DND-41 (cell line): ENCODE measurements around the gene TWIST2.

Experiments
- ATAC-seq: fragments of 200-7000 bp; cut with Tn5 transposase; 3 replicates; pipeline ENCODE4 v1.9.1; 2021; ENCODE audit warnings: low read depth; ENCODE audit not compliant: insufficient read depth
- DNase-seq: peaks from one replicate; pipeline ENCODE4 v3.0.0-alpha.2; 2020
- H2AFZ ChIP-seq: 2 replicates; pipeline ENCODE4 v1.6.0; 2012; ENCODE audit warnings: low read depth, low read length
- H3K27ac ChIP-seq: 2 replicates; pipeline ENCODE4 v1.5.1; 2012; ENCODE audit warnings: low read length, inconsistent platforms
- H3K27me3 ChIP-seq: fragments of 200-600 bp; sonication (generic); 2 replicates; pipeline ENCODE4 v1.6.0; 2012; ENCODE audit warnings: low read length, mild to moderate bottlenecking, inconsistent platforms; ENCODE audit not compliant: insufficient read depth, poor library complexity
- H3K36me3 ChIP-seq: 2 replicates; pipeline ENCODE4 v1.5.1; 2012; ENCODE audit warnings: low read length, inconsistent platforms; ENCODE audit not compliant: insufficient read depth
- H3K4me1 ChIP-seq: 2 replicates; pipeline ENCODE4 v1.5.1; 2012; ENCODE audit warnings: mild to moderate bottlenecking, low read length; ENCODE audit not compliant: insufficient read depth
- H3K4me2 ChIP-seq: 2 replicates; pipeline ENCODE4 v1.6.0; 2012; ENCODE audit warnings: mild to moderate bottlenecking, moderate library complexity, low read length, inconsistent platforms; ENCODE audit not compliant: insufficient read depth
- H3K4me3 ChIP-seq, 2 experiments: fragments of 200-600 bp in 1 of 2; shearing (Covaris generic) in 1 of 2; 2 replicates each; pipeline ENCODE4 v1.5.1; 2012 to 2016; ENCODE audit warnings: inconsistent platforms in 2 of 2, low read length in 2 of 2, mild to moderate bottlenecking in 2 of 2, low read depth in 1 of 2, moderate library complexity in 1 of 2
- H3K79me2 ChIP-seq: 2 replicates; pipeline ENCODE4 v1.6.0; 2012; ENCODE audit warnings: low read length, inconsistent platforms; ENCODE audit not compliant: insufficient read depth
- H3K9ac ChIP-seq: 2 replicates; pipeline ENCODE4 v1.6.0; 2012; ENCODE audit warnings: low read depth, mild to moderate bottlenecking, inconsistent platforms, low read length, moderate library complexity
- H3K9me3 ChIP-seq: 2 replicates; pipeline ENCODE4 v1.5.1; 2012; ENCODE audit warnings: low read length, moderate library complexity, mild to moderate bottlenecking, inconsistent platforms; ENCODE audit not compliant: insufficient read depth, severe bottlenecking
- H4K20me1 ChIP-seq: 2 replicates; pipeline ENCODE4 v1.6.0; 2012; ENCODE audit warnings: low read length; ENCODE audit not compliant: insufficient read depth
- CTCF ChIP-seq: IDR thresholded peaks from 2 replicates; pipeline ENCODE4 v1.5.1; 2012; ENCODE audit warnings: borderline replicate concordance, low read length, moderate library complexity, mild to moderate bottlenecking; ENCODE audit not compliant: poor library complexity, severe bottlenecking; ENCODE audit errors: extremely low read depth
- EZH2 ChIP-seq: IDR thresholded peaks from 3 replicates; pipeline ENCODE4 v1.6.1; 2012; ENCODE audit warnings: borderline replicate concordance, low read depth, mild to moderate bottlenecking, moderate library complexity, low read length, inconsistent platforms; ENCODE audit not compliant: severe bottlenecking

TWIST2 gene

GRCh38 chr2:238887616-238888015 lies 39.7 kb downstream of the TWIST2 start:
- Histone ChIP-seq H3K27me3 (peaks cover 23% of the 10 kb centered on the region), H3K79me2 (no peaks in the 10 kb centered on the region), H3K4me1 (no peaks in the 10 kb centered on the region), H2AFZ (no peak overlapping the region), H3K27ac (no peak overlapping the region), H3K9me3 (no peaks in the 10 kb centered on the region), H3K4me2 (no peak overlapping the region), H3K36me3 (no peaks in the 10 kb centered on the region), H4K20me1 (no peaks in the 10 kb centered on the region; the same call in 1 of the 2 replicates), H3K4me3 (no peak overlapping the region), H3K9ac (no peak overlapping the region)
- ATAC-seq, result no peak
- no peak for TF ChIP-seq EZH2
- TF ChIP-seq CTCF, result no peak
- DNase-seq, result no peak

DNA sequence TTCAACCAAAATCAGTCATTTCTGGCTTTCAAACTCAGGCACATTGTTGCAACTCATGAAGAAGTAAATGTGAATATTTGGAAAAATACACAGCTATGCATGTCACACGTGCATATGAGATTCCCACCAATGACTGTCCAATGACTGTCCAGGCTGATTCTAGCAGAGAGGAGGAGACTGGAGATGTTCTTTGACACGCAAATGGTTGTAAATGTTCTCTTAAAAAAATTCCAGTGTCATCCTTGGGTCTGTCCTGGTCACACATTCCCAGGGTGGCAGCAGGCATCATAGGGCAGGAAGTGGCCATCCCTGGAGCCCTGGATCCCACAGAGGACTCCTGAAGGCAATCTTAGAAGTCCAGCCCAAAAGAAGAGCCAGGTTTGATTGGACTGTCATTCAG lies 40.9 kb downstream of the TWIST2 start:
- Histone ChIP-seq H3K27me3 (peaks cover 23% of the 10 kb centered on the region), H4K20me1 (no peaks in the 10 kb centered on the region; the same call in 1 of the 2 replicates), H3K4me1 (no peaks in the 10 kb centered on the region), H2AFZ (no peak overlapping the region), H3K9me3 (no peaks in the 10 kb centered on the region), H3K27ac (no peak overlapping the region), H3K9ac (no peak overlapping the region), H3K4me2 (no peak overlapping the region), H3K4me3 (no peak overlapping the region), H3K79me2 (no peaks in the 10 kb centered on the region), H3K36me3 (no peaks in the 10 kb centered on the region)
- ATAC-seq, result no peak
- no peak for DNase-seq
- TF ChIP-seq CTCF (no peak), EZH2 (no peak)

DNA sequence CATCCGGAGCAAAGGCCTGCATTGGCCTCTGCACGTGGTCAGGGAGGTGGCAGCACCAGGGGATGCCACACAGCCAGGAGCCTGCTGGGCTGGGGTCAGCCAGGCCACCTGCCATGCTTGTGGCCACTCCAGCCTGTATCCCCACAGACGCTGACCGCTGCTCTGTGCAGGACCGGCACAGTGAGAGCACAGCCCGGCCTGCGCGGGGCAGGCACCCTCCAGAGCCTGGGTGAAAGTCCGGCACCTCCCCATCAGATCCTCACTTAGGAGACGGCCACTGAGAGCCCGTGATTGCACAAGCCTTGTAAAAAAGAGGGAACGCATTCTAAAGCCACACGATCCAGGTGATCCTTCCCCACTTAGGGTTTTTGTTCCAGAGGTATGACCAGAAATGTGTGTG lies 42.2 kb downstream of the TWIST2 start:
- no peak overlapping the region for H3K4me3 ChIP-seq
- DNase-seq, result no peak
- H3K36me3 ChIP-seq, result no peaks in the 10 kb centered on the region
- no peak overlapping the region for H2AFZ ChIP-seq
- H3K4me2 ChIP-seq, result no peak overlapping the region
- no peaks in the 10 kb centered on the region for H3K4me1 ChIP-seq
- H3K9me3 ChIP-seq, result no peaks in the 10 kb centered on the region
- ATAC-seq, result no peak
- H3K27ac ChIP-seq, result no peak overlapping the region
- TF ChIP-seq CTCF (no peak), EZH2 (no peak)
- H3K79me2 ChIP-seq, result no peaks in the 10 kb centered on the region
- no peak overlapping the region for H3K9ac ChIP-seq
- H4K20me1 ChIP-seq, result no peaks in the 10 kb centered on the region; the same call in 1 of the 2 replicates
- peaks cover 23% of the 10 kb centered on the region for H3K27me3 ChIP-seq
